OCI-M2 (cell line): Measurements from ENCODE around the gene ARMC9.

ENCODE experiments used
- DNase-seq: peaks from one replicate; lab custom pipeline; 2025; ENCODE audit not compliant: unreplicated experiment; lab: John Stamatoyannopoulos, UW

ARMC9 gene

GRCh38 chr2:231376857-231377256, 178.4 kb downstream of the ARMC9 start:
- DNase-seq = no peak

GRCh38 chr2:231378026-231378722, 179.7 kb downstream of the ARMC9 start:
- no peak for DNase-seq

- DNase-seq = no peak
These were observed 181.1 kb downstream of the ARMC9 start for GRCh38 chr2:231379266-231380215.

- DNase-seq = no peak
These were observed 181.9 kb downstream of the ARMC9 start for GRCh38 chr2:231380307-231380706.

- no peak for DNase-seq
These were observed 182.8 kb downstream of the ARMC9 start for GRCh38 chr2:231380991-231381847.

GRCh38 chr2:231382116-231382515, 183.7 kb downstream of the ARMC9 start:
- DNase-seq = no peak

- no peak for DNase-seq
These were observed 185.1 kb downstream of the ARMC9 start for GRCh38 chr2:231383416-231384108.

GRCh38 chr2:231384109-231384435, 185.6 kb downstream of the ARMC9 start:
- no peak for DNase-seq

GRCh38 chr2:231384970-231385369, 186.5 kb downstream of the ARMC9 start:
- no peak for DNase-seq

- DNase-seq = no peak
These were observed 187.0 kb downstream of the ARMC9 start for GRCh38 chr2:231385429-231385828.

GRCh38 chr2:231386446-231386845, 188.0 kb downstream of the ARMC9 start:
- no peak for DNase-seq

- DNase-seq = no peak
These were observed 189.7 kb downstream of the ARMC9 start for GRCh38 chr2:231387904-231388724.

GRCh38 chr2:231388725-231389346, 190.4 kb downstream of the ARMC9 start:
- no peak for DNase-seq

- no peak for DNase-seq
These were observed 192.2 kb downstream of the ARMC9 start for GRCh38 chr2:231390667-231391066.

GRCh38 chr2:231391981-231392380, 193.6 kb downstream of the ARMC9 start:
- DNase-seq = no peak

- no peak for DNase-seq
These were observed 194.2 kb downstream of the ARMC9 start for GRCh38 chr2:231392431-231393148.

GRCh38 chr2:231393149-231394131, 195.0 kb downstream of the ARMC9 start:
- no peak for DNase-seq
